Testis (tissue), 3 donors: ENCODE measurements around the gene NPTN. TPM values are rescaled to one million over a fixed set of nuclear protein-coding genes. Genes with fewer than 3 reads are reported as not detected.

Experiments used
- DNase-seq: peaks from one replicate; pipeline ENCODE4 v3.0.0-alpha.2; 2019
- H3K27ac ChIP-seq, 2 donors: fragments of 200-600 bp; sonication (generic); one replicate each; pipeline ENCODE4 v1.5.1; 2019
- H3K27me3 ChIP-seq: fragments of 200-600 bp; sonication (generic); one replicate; pipeline ENCODE4 v1.5.1; 2019
- H3K36me3 ChIP-seq: fragments of 200-600 bp; sonication (generic); one replicate; pipeline ENCODE4 v1.5.1; 2017; ENCODE audit warnings: low read depth; ENCODE audit errors: missing control alignments
- H3K4me1 ChIP-seq: fragments of 200-600 bp; sonication (generic); one replicate; pipeline ENCODE4 v1.5.1; 2019
- H3K4me3 ChIP-seq, 2 donors: fragments of 200-600 bp; sonication (generic); one replicate each; pipeline ENCODE4 v1.5.1; 2017 to 2019
- H3K9me3 ChIP-seq: fragments of 200-600 bp; sonication (generic); one replicate; pipeline ENCODE4 v1.5.1; 2017
- POLR2A ChIP-seq: fragments of 450-650 bp; IDR thresholded peaks from one replicate; pipeline ENCODE4 v1.6.1; 2017; ENCODE audit warnings: antibody characterized with exemption, mild to moderate bottlenecking, moderate library complexity
- WGBS, 2 donors: methylation state at CpG; one replicate each; pipeline ENCODE4 v1.1.5; 2018; 5-methylcytosine and 5-hydroxymethylcytosine counted together
- intact Hi-C: fragments of 100-400 bp; cut with DNase I; formaldehyde crosslinking; loops from one replicate; pipeline ENCODE4 v1.15.1; 2023; ENCODE audit warnings: low total_unique reads
- polyA plus RNA-seq: library from polyadenylated mRNA; stranded (reverse); fragments of 350-450 nt; fragmentation: Illumina TruSeq; extraction: RNeasy Lipid Tissue Mini Kit (QIAGEN cat#74804); gene quantifications from one replicate; pipeline ENCODE4 v1.2.3, GENCODE V29; 2014; ENCODE audit warnings: low read depth, low replicate concordance; ENCODE audit not compliant: insufficient read depth
- total RNA-seq, 2 donors: library from RNA; depleted of rRNA; stranded (reverse); fragments of >200 nt; gene quantifications; one replicate each; pipeline ENCODE4 v1.2.3, GENCODE V29; 2016
- TF ChIP-seq, protein P1 (sequence below), 3 experiments: fragments of 450-650 bp in 2 of 3; fragments of 200-600 bp in 1 of 3; sonication (generic) in 1 of 3; IDR thresholded peaks; one replicate each; pipeline ENCODE4 v1.5.1; 2016 to 2019; ENCODE audit warnings: antibody characterized with exemption in 3 of 3, mild to moderate bottlenecking in 2 of 3, moderate library complexity in 1 of 3

The NPTN gene
- total and polyA plus RNA-seq, 3 donors from 2014 or later: 177 to 256 (median 180) TPM

DNA sequence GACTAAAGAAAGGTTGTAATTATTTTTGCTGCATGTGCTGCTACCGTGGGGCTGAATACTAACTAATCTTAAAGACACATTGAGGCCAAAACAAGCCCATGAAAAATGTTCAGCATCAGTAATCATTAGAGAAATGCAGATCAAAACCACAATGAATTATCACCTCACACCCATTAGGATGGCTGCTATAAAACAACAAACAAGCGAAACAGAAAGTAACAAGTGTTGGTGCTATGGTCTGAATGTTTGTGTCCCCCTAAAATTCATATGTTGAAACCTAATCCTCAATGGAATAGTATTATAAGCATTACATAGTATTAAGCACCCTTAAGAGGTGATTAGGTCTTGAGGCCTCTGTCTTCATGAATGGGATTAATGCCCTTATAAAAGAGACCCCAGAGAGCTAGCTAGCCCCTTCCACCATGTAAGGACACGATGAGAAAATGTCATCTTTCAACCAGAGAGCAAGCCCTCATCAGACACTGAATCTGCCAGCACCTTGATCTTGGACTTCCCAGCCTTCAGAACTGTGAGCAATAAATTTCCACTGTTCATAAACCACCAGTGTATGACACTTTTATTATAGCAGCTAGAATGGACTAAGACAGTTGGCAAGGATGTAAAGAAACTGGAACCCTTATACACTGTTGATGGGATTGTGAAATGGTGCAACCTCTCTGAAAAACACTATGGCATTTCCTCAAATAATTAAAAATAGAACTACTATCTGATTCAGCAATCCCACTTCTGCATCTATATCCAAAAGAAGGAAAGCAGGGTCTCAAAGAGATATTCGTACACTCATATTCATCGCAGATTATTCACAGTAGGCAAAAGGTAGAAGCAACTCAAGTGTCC is 114.1 kb downstream of the NPTN start:
- H3K27me3 ChIP-seq: no peaks in the 10 kb centered on the region
- 90 to 93% methylated on average over 5 of the region's 5 CpGs for WGBS, 2 donors
- peaks cover 4% of the 10 kb centered on the region for H3K4me1 ChIP-seq
- TF ChIP-seq, protein P1, sequence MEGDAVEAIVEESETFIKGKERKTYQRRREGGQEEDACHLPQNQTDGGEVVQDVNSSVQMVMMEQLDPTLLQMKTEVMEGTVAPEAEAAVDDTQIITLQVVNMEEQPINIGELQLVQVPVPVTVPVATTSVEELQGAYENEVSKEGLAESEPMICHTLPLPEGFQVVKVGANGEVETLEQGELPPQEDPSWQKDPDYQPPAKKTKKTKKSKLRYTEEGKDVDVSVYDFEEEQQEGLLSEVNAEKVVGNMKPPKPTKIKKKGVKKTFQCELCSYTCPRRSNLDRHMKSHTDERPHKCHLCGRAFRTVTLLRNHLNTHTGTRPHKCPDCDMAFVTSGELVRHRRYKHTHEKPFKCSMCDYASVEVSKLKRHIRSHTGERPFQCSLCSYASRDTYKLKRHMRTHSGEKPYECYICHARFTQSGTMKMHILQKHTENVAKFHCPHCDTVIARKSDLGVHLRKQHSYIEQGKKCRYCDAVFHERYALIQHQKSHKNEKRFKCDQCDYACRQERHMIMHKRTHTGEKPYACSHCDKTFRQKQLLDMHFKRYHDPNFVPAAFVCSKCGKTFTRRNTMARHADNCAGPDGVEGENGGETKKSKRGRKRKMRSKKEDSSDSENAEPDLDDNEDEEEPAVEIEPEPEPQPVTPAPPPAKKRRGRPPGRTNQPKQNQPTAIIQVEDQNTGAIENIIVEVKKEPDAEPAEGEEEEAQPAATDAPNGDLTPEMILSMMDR (IDR thresholded peaks at IDR 0.05): no peak
- no peak for TF ChIP-seq POLR2A
- no peak overlapping the region for H3K27ac ChIP-seq
- intact Hi-C loops: no loop called here
- H3K36me3 ChIP-seq: no peaks in the 10 kb centered on the region
- DNase-seq: no peak
- no peaks in the 10 kb centered on the region for H3K9me3 ChIP-seq
- H3K4me3 ChIP-seq: no peak overlapping the region

DNA sequence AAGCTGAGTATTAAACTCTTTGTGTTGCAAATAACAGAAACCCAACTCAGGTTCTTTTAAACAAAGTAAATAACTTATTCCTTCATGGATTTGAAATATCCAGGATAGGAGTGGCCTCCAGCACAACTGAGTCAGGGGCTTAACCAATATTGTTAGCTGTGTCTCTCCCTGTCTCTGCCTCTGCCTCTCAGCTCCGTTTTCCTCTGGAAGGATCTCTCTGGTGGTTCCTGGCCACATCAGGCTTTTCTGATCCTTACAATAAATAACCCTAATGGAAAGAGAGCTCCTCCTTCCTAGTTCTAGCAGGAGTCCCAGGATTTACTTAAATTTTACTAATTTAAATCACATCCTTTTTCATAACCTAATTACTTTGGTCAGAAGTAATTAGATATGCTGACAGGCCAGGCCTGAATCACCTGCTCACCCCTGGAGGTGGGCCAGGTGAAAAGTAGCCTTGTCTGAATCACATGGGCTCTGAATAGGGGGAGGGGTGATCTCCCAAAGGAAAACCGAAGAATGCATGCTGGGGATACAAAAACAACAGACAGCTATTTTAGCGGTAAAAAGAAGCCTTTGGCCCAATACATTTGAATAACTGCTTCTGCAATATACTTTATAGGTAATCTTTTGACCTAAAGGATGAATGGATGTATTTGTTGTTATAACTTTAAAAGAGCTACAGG is 114.9 kb downstream of the NPTN start:
- Histone ChIP-seq H3K9me3 (no peaks in the 10 kb centered on the region), H3K27ac (no peak overlapping the region), H3K27me3 (no peaks in the 10 kb centered on the region), H3K4me1 (peaks cover 4% of the 10 kb centered on the region), H3K36me3 (no peaks in the 10 kb centered on the region), H3K4me3 (no peak overlapping the region)
- no peak for TF ChIP-seq POLR2A
- TF ChIP-seq, protein P1 (IDR thresholded peaks at IDR 0.05): no peak
- WGBS, 2 donors: 62 to 69% methylated on average over 3 of the region's 3 CpGs
- intact Hi-C loops: no loop called here
- DNase-seq: no peak

DNA sequence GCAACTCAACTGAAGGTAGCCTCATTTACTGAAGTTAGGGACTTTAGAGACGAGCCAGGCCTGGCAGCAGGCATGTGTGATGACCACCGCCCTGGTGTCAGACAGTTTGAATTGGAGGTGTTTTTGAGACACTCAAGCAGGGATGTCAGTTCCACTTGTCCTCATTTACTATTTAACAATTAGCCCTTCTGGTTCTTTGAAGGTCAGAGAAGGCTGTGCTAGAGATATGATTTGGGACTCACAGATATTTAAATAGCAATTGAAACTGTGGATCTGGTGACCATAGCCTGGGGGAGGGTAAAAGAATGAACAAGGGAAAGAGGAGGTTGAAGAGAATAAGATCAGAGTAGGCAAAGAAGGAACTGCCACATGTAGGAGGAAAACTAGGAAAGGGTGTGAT is 115.6 kb downstream of the NPTN start:
- WGBS, 2 donors: 67 to 83% methylated on average over 2 of the region's 2 CpGs
- intact Hi-C loops: no loop called here
- no peak for DNase-seq
- H3K36me3 ChIP-seq: no peaks in the 10 kb centered on the region
- H3K4me3 ChIP-seq: no peak overlapping the region
- TF ChIP-seq, protein P1 (IDR thresholded peaks at IDR 0.05): no peak
- no peak for TF ChIP-seq POLR2A
- H3K27ac ChIP-seq: no peak overlapping the region
- H3K27me3 ChIP-seq: no peaks in the 10 kb centered on the region
- H3K4me1 ChIP-seq: peaks cover 4% of the 10 kb centered on the region
- no peaks in the 10 kb centered on the region for H3K9me3 ChIP-seq

DNA sequence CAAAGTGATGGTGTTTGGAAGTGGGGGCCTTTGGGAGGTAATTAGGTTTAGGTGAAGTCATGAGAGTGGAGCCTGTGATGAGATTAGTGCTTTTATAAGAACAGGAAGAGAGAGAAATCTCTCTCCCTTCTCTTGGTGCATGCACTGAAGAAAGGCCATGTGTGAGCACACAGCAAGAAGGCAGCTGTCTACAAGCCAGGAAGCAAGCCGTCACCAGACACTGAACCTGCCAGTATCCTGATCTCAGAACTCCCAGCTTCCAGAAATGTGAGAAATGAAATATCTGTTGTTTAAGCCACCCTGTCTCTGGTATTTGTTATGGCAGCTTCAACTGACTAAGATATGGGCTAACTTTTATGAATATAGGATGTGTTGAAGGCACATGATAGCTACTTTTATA is 117.7 kb downstream of the NPTN start:
- TF ChIP-seq, protein P1 (IDR thresholded peaks at IDR 0.05): no peak
- no peak for TF ChIP-seq POLR2A
- H3K27ac ChIP-seq: no peak overlapping the region
- peaks cover 4% of the 10 kb centered on the region for H3K4me1 ChIP-seq
- 85 to 100% methylated on average over 1 of the region's 1 CpG for WGBS, 2 donors
- intact Hi-C loops: no loop called here
- DNase-seq: no peak
- no peaks in the 10 kb centered on the region for H3K9me3 ChIP-seq
- H3K27me3 ChIP-seq: no peaks in the 10 kb centered on the region
- no peaks in the 10 kb centered on the region for H3K36me3 ChIP-seq
- H3K4me3 ChIP-seq: no peak overlapping the region

Other genes starting within 250 kb of the NPTN start
- 10 to 100 TPM; 28.7 to 28.8 TPM for gene REC114, start 190.2 kb downstream of the NPTN start, total RNA-seq
- 102 TPM for gene REC114, start 190.2 kb downstream of the NPTN start, polyA plus RNA-seq
- 10 to 100 TPM; 43.1 to 61.5 TPM for gene CD276, start 51.0 kb upstream of the NPTN start, total RNA-seq
- gene CD276, start 51.0 kb upstream of the NPTN start, polyA plus RNA-seq: 50.3 TPM
- 10 to 100 TPM in 1 of 2 donors, 1 to 10 TPM in 1; 8.9 to 15.9 TPM for gene INSYN1, start 120.0 kb upstream of the NPTN start, total RNA-seq
- 18.9 TPM for gene INSYN1, start 120.0 kb upstream of the NPTN start, polyA plus RNA-seq
- gene TBC1D21, start 240.2 kb upstream of the NPTN start, total RNA-seq: 10 to 100 TPM; 17.9 to 47.6 TPM
- 80.2 TPM for gene TBC1D21, start 240.2 kb upstream of the NPTN start, polyA plus RNA-seq